ENCODE data around the gene HOXD13. TPM values are rescaled to one million over a fixed set of nuclear protein-coding genes. Genes with fewer than 3 reads are reported as not detected.

The HOXD13 gene
- total and polyA plus RNA-seq, 12 donors = not detected

DNA sequence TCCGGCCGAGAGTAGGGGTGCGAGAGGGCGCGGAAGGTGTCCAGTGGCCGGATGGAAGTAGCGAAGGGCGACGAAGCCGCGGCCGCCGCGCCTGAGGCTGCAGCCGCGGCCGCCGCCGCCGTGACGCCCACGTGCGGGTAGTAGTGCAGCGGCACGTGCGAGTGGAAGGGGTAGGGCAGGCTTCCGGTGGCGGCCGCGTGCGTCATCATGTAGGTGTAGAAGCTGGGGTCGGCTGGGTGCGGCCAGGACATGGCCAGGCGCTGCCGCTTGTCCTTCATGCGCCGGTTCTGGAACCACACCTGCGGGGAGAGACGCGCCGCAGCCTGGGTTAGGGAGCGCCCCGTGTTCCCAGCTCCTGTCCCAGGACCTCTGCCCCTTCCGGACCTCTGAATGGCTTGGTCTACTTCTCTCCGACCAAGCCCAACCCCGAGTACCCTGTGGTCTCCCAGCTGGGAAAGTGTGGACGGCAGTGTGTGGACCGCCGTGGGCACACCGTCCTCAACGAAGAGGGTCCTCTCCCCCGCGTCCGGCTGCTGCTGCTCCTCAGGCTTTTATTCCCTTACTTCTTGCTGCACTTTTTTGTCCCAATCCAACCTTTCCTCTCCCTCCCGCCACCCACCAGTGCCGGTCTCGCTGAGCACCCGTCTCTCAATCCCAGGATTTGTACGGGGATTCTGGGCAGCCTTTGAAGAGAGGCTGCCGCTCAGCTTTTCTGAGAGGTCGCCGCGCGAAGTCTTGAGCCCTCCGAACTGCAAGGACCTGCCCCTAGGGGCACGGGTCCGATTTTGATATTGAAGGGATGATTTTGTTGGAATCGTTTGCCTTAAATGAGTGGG lies 11.8 kb upstream of the HOXD13 start:
- H3K27ac ChIP-seq = no peak overlapping the region
- DNase-seq (no peak), ATAC-seq (peak in 1 of 8 donors; percentile 49)
- TF ChIP-seq CTCF (IDR thresholded peaks at IDR 0.05) = no peak
- peaks cover 0 to 3% (median 0%) of the 10 kb centered on the region in 9 donors for H3K36me3 ChIP-seq
- peaks cover 79 to 100% (median 98%) of the 10 kb centered on the region in 7 donors for H3K27me3 ChIP-seq
- intact Hi-C loops (cut with DNase I) = loop anchor here in 1 of 10 donors (5.0 kb wide), 1 partner anchor 398 kb away; no protein-coding TSS in a partner anchor
- peaks cover 0 to 11% (median 0%) of the 10 kb centered on the region in 11 donors for H3K9me3 ChIP-seq
- H3K4me3 ChIP-seq = peak overlapping the region in 3 of 10 donors; percentile 7 to 31 (median 27)
- peaks cover 0 to 58% (median 19%) of the 10 kb centered on the region in 9 donors for H3K4me1 ChIP-seq
- WGBS, 2 donors = 4 to 6% methylated on average over 62 to 68 of the region's 68 CpGs

- Histone ChIP-seq H3K27ac (no peak overlapping the region), H3K4me1 (peaks cover 0 to 64% (median 22%) of the 10 kb centered on the region in 9 donors), H3K4me3 (peak overlapping the region in 1 of 10 donors; percentile 7), H3K27me3 (peaks cover 82 to 100% (median 98%) of the 10 kb centered on the region in 7 donors), H3K36me3 (peaks cover 0 to 3% (median 0%) of the 10 kb centered on the region in 9 donors), H3K9me3 (peaks cover 0 to 11% (median 0%) of the 10 kb centered on the region in 11 donors)
- WGBS, 2 donors = 6 to 7% methylated on average over 17 of the region's 17 CpGs
- no peak for ATAC-seq
- no peak for DNase-seq
- intact Hi-C loops (cut with DNase I) = loop anchor here in 1 of 10 donors (5.0 kb wide), 1 partner anchor 399 kb away; no protein-coding TSS in a partner anchor
- TF ChIP-seq CTCF (IDR thresholded peaks at IDR 0.05) = no peak
Measured at GRCh38 chr2:176081376-176081836, 11.1 kb upstream of the HOXD13 start.

- peaks cover 0 to 66% (median 23%) of the 10 kb centered on the region in 9 donors for H3K4me1 ChIP-seq
- H3K4me3 ChIP-seq = peak overlapping the region in 1 of 10 donors; percentile 5
- DNase-seq (no peak), ATAC-seq (no peak)
- H3K27ac ChIP-seq = no peak overlapping the region
- WGBS, 2 donors = 3 to 7% methylated on average over 62 of the region's 62 CpGs
- no peak for TF ChIP-seq CTCF (IDR thresholded peaks at IDR 0.05)
- intact Hi-C loops (cut with DNase I) = loop anchor here in 1 of 10 donors (5.0 kb wide), 1 partner anchor 400 kb away; no protein-coding TSS in a partner anchor
- H3K36me3 ChIP-seq = peaks cover 0 to 3% (median 0%) of the 10 kb centered on the region in 9 donors
- H3K9me3 ChIP-seq = peaks cover 0 to 11% (median 0%) of the 10 kb centered on the region in 11 donors
- H3K27me3 ChIP-seq = peaks cover 80 to 100% (median 98%) of the 10 kb centered on the region in 7 donors
Measured at GRCh38 chr2:176081837-176082524, 10.5 kb upstream of the HOXD13 start.

- H3K4me3 ChIP-seq = no peak overlapping the region
- no peak for TF ChIP-seq CTCF (IDR thresholded peaks at IDR 0.05)
- peaks cover 81 to 100% (median 98%) of the 10 kb centered on the region in 7 donors for H3K27me3 ChIP-seq
- DNase-seq (no peak), ATAC-seq (no peak)
- H3K4me1 ChIP-seq = peaks cover 0 to 66% (median 23%) of the 10 kb centered on the region in 9 donors
- peaks cover 0 to 3% (median 0%) of the 10 kb centered on the region in 9 donors for H3K36me3 ChIP-seq
- WGBS, 2 donors = 8 to 9% methylated on average over 10 of the region's 10 CpGs
- H3K27ac ChIP-seq = no peak overlapping the region
- peaks cover 0 to 11% (median 0%) of the 10 kb centered on the region in 11 donors for H3K9me3 ChIP-seq
- intact Hi-C loops (cut with DNase I) = loop anchor here in 1 of 10 donors (5.0 kb wide), 1 partner anchor 400 kb away; no protein-coding TSS in a partner anchor
Measured at GRCh38 chr2:176082525-176082823, 10.0 kb upstream of the HOXD13 start.

All from heart right ventricle (tissue), 16 donors.